PFSK-1 (cell line): ENCODE data around the gene SOX5.

Experiments
- POLR2AphosphoS5 ChIP-seq: IDR thresholded peaks from 2 replicates; pipeline ENCODE4 v1.6.1; 2012; ENCODE audit warnings: low read depth, mild to moderate bottlenecking, control low read depth, low read length, moderate library complexity
- SIN3A ChIP-seq: IDR thresholded peaks from 2 replicates; pipeline ENCODE4 v1.6.1; 2012; ENCODE audit warnings: mild to moderate bottlenecking, low read length, moderate library complexity, borderline replicate concordance; ENCODE audit not compliant: insufficient read depth

GRCh38 chr12:23763724-23764123, 185.7 kb downstream of the SOX5 start:
- TF ChIP-seq SIN3A (no peak), POLR2AphosphoS5 (no peak)
